ENCODE results near the gene P4HA2. TPM values are rescaled to one million over a fixed set of nuclear protein-coding genes. Genes with fewer than 3 reads are reported as not detected.
"Not testable (repeated sequence)": the region's sequence is repeated elsewhere in the genome, so short reads cannot be mapped to it uniquely, and the experiment has no call there.

P4HA2 gene
- total and polyA plus RNA-seq, 11 donors, result 41.2 to 140 (median 55.7) TPM

GRCh38 chr5:132150565-132150964 lies 77.1 kb downstream of the P4HA2 start:
- DNase-seq, result no peak
- ATAC-seq, result no peak
- H3K4me3 ChIP-seq, result no peak overlapping the region
- H3K36me3 ChIP-seq, result no peaks in the 10 kb centered on the region
- 88 to 94% (median 90%) methylated on average over 2 of the region's 2 CpGs for WGBS, 4 donors
- no peaks in the 10 kb centered on the region for H3K4me1 ChIP-seq
- no peak overlapping the region for H3K27ac ChIP-seq
- TF ChIP-seq POLR2A (IDR thresholded peaks at IDR 0.05), result no peak
- TF ChIP-seq CTCF (IDR thresholded peaks at IDR 0.05), result no peak
- H3K27me3 ChIP-seq, result no peaks in the 10 kb centered on the region
- peaks cover 0 to 39% (median 0%) of the 10 kb centered on the region in 12 donors for H3K9me3 ChIP-seq
- intact Hi-C loops (cut with DNase I), result no loop called here

GRCh38 chr5:132147663-132148062 lies 80.0 kb downstream of the P4HA2 start:
- TF ChIP-seq POLR2A (IDR thresholded peaks at IDR 0.05) (no peak), CTCF (IDR thresholded peaks at IDR 0.05) (no peak)

GRCh38 chr5:132145326-132145725 lies 82.3 kb downstream of the P4HA2 start:
- not testable (repeated sequence) for ATAC-seq
- 88 to 97% (median 94%) methylated on average over 3 of the region's 3 CpGs for WGBS, 4 donors

More at GRCh38 chr5:132147663-132148062, 80.0 kb downstream of the P4HA2 start:
- ATAC-seq (no peak), DNase-seq (no peak)
- H3K4me1 ChIP-seq, result no peaks in the 10 kb centered on the region
- no peaks in the 10 kb centered on the region for H3K36me3 ChIP-seq
- H3K27me3 ChIP-seq, result no peaks in the 10 kb centered on the region
- intact Hi-C loops (cut with DNase I), result no loop called here
- peaks cover 0 to 41% (median 18%) of the 10 kb centered on the region in 12 donors for H3K9me3 ChIP-seq
- H3K4me3 ChIP-seq, result no peak overlapping the region
- H3K27ac ChIP-seq, result no peak overlapping the region
- 73 to 82% (median 76%) methylated on average over 3 of the region's 3 CpGs for WGBS, 4 donors

GRCh38 chr5:132143148-132143547 lies 84.5 kb downstream of the P4HA2 start:
- 92 to 97% (median 94%) methylated on average over 1 of the region's 1 CpG for whole genome bisulfite sequencing, 4 donors
- intact Hi-C loops (cut with DNase I), result no loop called here
- H3K4me3 ChIP-seq, result no peak overlapping the region
- no peaks in the 10 kb centered on the region for H3K36me3 ChIP-seq
- DNase-seq (no peak), ATAC-seq (no peak)
- no peak overlapping the region for H3K27ac ChIP-seq
- H3K4me1 ChIP-seq, result no peaks in the 10 kb centered on the region
- TF ChIP-seq POLR2A (IDR thresholded peaks at IDR 0.05) (no peak), CTCF (IDR thresholded peaks at IDR 0.05) (no peak)
- H3K27me3 ChIP-seq, result no peaks in the 10 kb centered on the region
- peaks cover 0 to 54% (median 19%) of the 10 kb centered on the region in 12 donors for H3K9me3 ChIP-seq

More at GRCh38 chr5:132145326-132145725, 82.3 kb downstream of the P4HA2 start:
- H3K27ac ChIP-seq; intact Hi-C loops (cut with DNase I); H3K4me3 ChIP-seq; DNase-seq; H3K27me3 ChIP-seq; H3K4me1 ChIP-seq; H3K36me3 ChIP-seq: not testable (repeated sequence)
- peaks cover 0 to 43% (median 19%) of the 10 kb centered on the region in 12 donors for H3K9me3 ChIP-seq

GRCh38 chr5:132142459-132142858 lies 85.2 kb downstream of the P4HA2 start:
- Histone ChIP-seq H3K9me3 (peaks cover 0 to 54% (median 19%) of the 10 kb centered on the region in 12 donors), H3K27me3 (no peaks in the 10 kb centered on the region), H3K4me3 (no peak overlapping the region), H3K27ac (no peak overlapping the region), H3K36me3 (no peaks in the 10 kb centered on the region), H3K4me1 (no peaks in the 10 kb centered on the region)
- TF ChIP-seq POLR2A (IDR thresholded peaks at IDR 0.05) (no peak), CTCF (IDR thresholded peaks at IDR 0.05) (no peak)
- intact Hi-C loops (cut with DNase I), result no loop called here
- ATAC-seq, result no peak
- DNase-seq, result no peak
